Fibroblast of skin of left quadriceps (primary cell): ENCODE data around the gene KIF3C.
"Not testable (repeated sequence)": the region's sequence is repeated elsewhere in the genome, so short reads cannot be mapped to it uniquely, and the experiment has no call there.

Source experiments
- DNase-seq, 2 experiments: peaks; one replicate each; pipeline ENCODE4 v3.0.0-alpha.2; 2013; ENCODE audit warnings: low read depth in 2 of 2

Gene KIF3C

GRCh38 chr2:25960920-25961319 lies 21.4 kb downstream of the KIF3C start:
- DNase-seq = no peak

DNA sequence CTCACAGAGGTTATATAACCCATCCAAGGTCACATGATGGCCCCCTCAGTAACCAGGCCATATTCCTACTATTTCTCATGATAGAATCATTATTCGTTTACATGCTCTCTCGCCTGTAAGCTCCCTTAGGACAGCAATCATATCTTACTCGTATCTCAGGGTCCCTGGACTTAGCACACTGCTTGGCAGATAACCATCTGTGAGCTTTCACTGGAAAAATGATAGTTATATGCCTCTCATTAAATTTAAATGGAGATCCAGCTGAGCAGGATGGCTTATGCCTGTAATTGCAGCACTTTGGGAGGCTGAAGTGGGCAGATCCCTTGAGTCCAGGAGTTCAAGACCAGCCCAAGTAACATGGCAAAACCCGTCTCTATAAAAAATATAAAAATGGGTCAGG lies 21.9 kb downstream of the KIF3C start:
- no peak for DNase-seq

GRCh38 chr2:25958611-25959010 lies 23.7 kb downstream of the KIF3C start:
- DNase-seq = not testable (repeated sequence)

GRCh38 chr2:25957743-25958142 lies 24.6 kb downstream of the KIF3C start:
- no peak for DNase-seq

DNA sequence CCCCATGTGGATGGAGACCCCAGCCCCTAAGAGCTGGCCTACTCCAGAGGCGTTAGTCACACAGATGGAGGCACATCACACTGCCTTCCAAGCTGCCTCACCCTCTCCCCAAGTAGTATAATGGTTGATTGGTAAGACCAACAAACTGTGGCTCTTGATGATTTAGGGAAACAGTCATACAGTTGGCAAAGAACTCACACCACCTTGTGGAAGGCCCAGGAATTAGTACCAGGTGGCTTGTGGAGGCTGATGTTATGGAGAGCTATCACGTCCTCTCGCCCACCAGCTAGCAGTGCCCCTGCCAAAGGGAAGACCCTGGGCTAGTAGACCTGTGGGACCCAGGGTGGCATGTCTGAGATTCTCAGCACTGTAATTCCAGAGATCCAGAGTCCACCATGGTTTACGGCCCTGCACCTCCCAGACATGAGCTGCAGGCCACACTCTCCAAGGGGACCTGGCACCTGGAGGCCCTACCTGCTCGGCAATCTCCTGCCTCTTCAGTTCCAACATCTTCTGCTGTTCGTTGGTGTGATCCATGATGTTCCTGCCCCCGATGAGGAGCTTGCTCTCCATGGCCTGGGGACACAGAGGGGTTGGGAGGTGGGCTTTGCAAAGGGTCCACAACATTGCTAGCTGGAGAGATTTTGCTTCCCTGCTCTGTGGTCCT lies 26.3 kb downstream of the KIF3C start:
- DNase-seq = no peak

DNA sequence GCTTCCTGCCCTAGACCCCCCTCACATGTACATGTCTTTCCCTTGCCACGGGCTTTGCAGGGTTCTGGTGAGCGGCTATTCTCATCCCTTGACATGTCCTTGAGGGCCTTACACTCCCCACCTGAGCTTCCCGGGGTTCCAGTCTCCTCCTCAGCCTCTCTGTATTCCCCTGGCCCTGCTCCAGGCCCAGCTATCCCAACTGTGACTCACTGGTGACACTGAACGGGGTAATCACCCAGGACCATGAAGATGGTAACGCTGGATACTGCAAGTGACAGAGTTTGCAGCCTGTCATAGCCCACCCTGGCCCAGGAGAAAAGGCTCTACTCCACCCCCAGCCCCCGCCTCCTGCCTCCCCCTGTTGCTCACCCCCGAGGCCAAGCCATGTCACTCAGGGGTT lies 27.3 kb downstream of the KIF3C start:
- DNase-seq = no peak

DNA sequence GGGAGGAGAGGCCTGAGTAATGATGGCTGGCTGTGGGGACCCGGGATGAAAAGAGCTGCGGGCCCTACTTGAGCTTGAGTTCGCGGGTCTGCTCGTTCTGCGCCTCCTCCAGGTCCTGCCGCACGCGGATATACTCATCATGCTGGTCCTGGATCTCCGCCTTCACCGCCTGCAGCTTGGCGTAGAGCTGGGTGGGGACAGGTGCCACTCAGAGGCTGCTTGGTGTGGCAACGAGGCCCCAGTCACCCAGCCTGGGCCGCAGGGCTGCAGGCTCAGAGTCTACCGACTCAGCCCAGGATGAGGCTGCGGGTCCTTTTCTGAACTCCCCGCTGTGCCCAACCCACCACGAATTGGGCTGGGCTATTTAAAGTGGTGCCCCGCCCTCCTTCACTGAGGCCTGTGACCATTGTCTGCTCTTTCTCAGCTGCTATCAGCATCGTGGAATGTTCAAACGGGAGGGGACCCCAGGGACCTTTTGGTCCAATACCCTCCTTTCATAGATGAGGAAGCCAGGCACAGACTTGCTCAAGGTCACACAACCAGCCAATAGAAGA lies 28.0 kb downstream of the KIF3C start:
- DNase-seq = no peak

GRCh38 chr2:25951071-25951547 lies 31.2 kb downstream of the KIF3C start:
- DNase-seq = peak; percentile 39 to 49

DNA sequence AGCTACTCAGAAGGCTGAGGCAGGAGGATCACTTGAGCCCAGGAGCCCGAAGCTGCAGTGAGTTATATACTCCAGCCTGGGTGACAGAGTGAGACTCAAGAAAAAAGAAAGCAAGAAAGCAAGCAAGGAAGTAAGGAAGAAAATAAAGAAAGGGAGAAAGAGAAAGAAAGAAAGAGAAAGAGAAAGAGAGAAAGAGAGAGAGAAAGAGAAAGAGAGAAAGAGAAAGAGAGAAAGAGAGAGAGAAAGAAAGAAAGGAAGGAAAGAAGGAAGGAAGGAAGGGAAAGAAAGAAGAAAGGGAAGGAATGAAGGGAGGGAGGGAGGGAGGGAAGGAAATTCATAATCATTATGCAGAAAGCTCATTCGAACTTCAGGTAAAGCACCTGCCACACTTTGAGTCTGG lies 33.9 kb downstream of the KIF3C start:
- no peak for DNase-seq

DNA sequence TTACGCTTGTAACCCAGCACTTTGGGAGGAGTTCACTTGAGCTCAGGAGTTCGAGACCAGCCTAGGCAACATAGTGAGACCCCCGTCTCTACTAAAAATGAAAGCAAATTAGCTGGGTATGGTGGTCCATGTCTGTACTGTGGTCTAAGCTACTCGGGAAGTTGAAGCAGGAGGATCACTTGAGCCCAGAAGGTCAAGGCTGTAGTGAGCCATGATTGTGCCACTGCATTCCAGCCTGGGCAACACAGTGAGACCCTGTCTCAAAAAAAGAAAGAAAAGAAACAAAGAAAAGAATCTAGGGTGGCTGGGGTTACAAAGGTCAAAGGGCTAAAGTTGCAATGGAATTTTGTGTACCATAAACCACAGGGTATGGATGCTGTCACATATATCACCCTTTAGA lies 41.3 kb downstream of the KIF3C start:
- DNase-seq = no peak

- DNase-seq = no peak
Measured at GRCh38 chr2:25939257-25939668, 43.0 kb downstream of the KIF3C start.

- no peak for DNase-seq
Measured at GRCh38 chr2:25938345-25938744, 44.0 kb downstream of the KIF3C start.

DNA sequence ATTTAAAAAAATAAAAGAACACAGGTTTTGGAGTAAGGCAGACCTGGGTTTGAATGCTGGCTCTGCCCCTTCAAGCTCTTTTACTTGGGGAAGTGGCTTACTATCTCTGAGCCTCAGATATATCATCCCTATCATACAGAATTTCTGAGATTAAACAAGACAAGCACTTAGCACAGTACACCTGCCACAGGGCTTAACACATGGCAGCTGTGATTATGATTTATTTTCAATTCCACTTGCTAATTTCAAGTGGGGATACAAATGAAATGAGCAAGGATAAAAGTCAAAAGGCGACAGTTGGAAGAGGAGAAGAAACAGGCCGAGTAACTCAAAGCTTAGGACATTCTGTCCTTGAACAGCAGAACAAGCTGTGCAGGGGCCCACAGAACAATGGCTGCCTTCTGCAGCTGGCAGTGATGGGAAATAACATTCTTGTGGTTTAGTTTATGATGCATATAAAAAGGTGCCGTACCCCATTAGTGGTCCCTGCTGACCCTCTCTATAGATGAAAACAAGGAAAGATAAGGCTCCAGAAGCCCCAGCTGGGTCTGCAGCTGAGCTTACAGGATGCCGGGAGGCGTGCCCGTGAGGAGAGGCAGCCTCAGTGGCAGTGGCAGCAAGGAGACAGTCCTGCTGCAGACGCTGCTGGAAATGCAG lies 45.3 kb downstream of the KIF3C start:
- no peak for DNase-seq

GRCh38 chr2:25933622-25934021 lies 48.7 kb downstream of the KIF3C start:
- no peak for DNase-seq

DNA sequence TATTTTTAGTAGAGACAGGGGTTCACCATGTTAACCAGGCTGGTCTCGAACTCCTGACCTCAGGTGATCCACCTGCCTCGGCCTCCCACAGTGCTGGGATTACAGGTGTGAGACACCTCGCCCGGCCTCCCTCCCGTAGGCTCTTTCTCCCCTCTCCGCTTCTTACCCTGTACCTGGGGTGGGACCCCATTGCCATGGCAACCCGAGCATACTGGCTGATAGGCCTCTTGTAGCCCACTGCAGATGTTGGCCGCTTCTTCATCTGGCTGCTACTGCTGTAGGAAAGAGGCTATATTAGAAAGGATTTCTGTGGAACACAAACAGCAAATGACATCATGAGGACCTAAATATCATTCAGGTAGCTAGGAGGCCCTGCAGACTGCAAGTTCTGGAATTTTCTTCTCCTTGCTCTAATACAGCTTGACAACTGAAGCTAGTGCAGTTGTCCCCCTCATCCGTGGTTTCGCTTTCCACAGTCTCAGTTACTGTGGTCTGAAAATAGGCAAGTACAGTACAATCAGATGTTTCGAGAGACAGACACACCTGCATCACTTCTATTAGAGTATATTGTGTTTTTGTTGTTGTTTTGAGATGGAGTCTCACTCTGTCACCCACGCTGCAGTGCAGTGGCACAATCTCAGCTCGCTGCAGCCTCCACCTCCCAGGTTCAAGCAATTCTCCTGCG lies 52.4 kb downstream of the KIF3C start:
- no peak for DNase-seq

GRCh38 chr2:25928668-25929067 lies 53.6 kb downstream of the KIF3C start:
- no peak for DNase-seq

- DNase-seq = no peak
Measured at GRCh38 chr2:25926984-25927756, 55.1 kb downstream of the KIF3C start.

GRCh38 chr2:25922501-25922900 lies 59.8 kb downstream of the KIF3C start:
- no peak for DNase-seq

GRCh38 chr2:25920786-25921415 lies 61.4 kb downstream of the KIF3C start:
- DNase-seq = no peak

GRCh38 chr2:25920336-25920735 lies 62.0 kb downstream of the KIF3C start:
- peak in 1 of 2 experiments; percentile 2 for DNase-seq

GRCh38 chr2:25917832-25918231 lies 64.5 kb downstream of the KIF3C start:
- no peak for DNase-seq
